ENCODE data around the gene IMPDH2. TPM values are rescaled to one million over a fixed set of nuclear protein-coding genes. Genes with fewer than 3 reads are reported as not detected.

IMPDH2 gene
- total and polyA plus RNA-seq, 10 of the 15 experiments (the other 5 are each of a cell fraction or from before 2014, with no cell fraction given) = 190 to 424 (median 345) TPM

DNA sequence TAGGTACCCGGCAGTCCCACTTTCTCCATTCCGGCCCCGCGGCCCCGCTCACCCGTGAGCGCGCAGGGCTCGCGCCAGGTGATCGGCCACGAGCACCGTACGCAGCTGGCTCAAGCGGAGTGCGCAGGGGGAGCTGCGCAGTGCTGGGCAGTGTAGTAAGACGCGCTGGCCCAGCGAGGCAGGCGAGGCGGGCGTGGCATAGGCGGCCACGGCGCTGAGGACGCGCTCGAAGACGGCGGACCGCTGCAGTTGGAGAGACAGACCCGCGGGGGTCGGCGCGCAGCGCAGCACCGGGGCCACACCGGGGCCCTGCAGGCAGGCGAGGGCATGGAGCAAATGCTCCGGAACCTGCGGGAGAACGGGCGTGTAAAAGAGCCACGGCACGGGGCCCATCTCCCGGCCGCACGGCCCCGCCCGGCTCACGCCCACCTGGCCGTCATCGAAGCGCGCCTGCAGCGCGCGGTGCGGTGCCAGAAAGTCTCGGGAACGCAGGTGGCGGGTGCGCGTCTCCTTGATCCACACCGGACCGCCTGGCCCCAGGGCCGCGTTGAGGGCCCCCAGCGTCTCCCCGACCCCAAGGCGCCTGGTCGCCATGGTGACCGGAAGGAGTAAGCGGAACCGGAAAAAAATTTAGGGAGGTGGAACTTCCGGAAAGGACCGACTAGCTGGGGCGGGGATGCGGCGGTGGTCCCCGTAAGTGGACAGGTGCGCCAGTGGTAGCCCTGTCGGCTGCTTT is 11.1 kb downstream of the IMPDH2 start, which contains the start of gene DALRD3 (continued):
- TF ChIP-seq SUPT20H (IDR thresholded peaks at IDR 0.05; ENCODE audit: borderline replicate concordance, control insufficient read depth, low read depth, low read length) (no peak), SRF (IDR thresholded peaks at IDR 0.05; ENCODE audit: low read depth in 2 of 2, low read length in 2 of 2) (0 out of 4 replicates have a peak, but pooled peaks of 1 of the 2 experiments have one; percentile 1), PML (IDR thresholded peaks at IDR 0.05; ENCODE audit: low read length) (no peak), ZZZ3 (IDR thresholded peaks at IDR 0.05; ENCODE audit: control insufficient read depth, insufficient read length, low read depth) (no peak), NBN (IDR thresholded peaks at IDR 0.05) (no peak), E4F1 (IDR thresholded peaks at IDR 0.05; ENCODE audit: borderline replicate concordance, partially characterized antibody) (peak; percentile 53), EZH2 (IDR thresholded peaks at IDR 0.05; ENCODE audit: borderline replicate concordance, control insufficient read depth, low read depth, low read length) (no peak), NRF1 (conservative IDR thresholded peaks at IDR 0.05; ENCODE audit: low read depth, low read length) (peak; percentile 33; the same call in 1 of the 2 replicates), GATAD2B (conservative IDR thresholded peaks at IDR 0.05; ENCODE audit: low read depth) (peak; percentile 81), SMARCA5 (IDR thresholded peaks at IDR 0.05) (0 out of 2 replicates have a peak, but pooled peaks have one; percentile 8), TCF12 (IDR thresholded peaks at IDR 0.05; ENCODE audit: low read depth, low read length) (peak; percentile 43; the same call in 1 of the 2 replicates), CHD2 (IDR thresholded peaks at IDR 0.05; ENCODE audit: borderline replicate concordance, low read depth, low read length) (0 out of 2 replicates have a peak, but pooled peaks have one; percentile 19), NFXL1 (IDR thresholded peaks at IDR 0.05; ENCODE audit: borderline replicate concordance) (no peak), ESRRA (IDR thresholded peaks at IDR 0.05; ENCODE audit: low read length) (no peak), SUZ12 (IDR thresholded peaks at IDR 0.05; ENCODE audit: unreplicated experiment) (no peak), POU2F2 (IDR thresholded peaks at IDR 0.05; ENCODE audit: borderline replicate concordance, low read depth, low read length) (0 out of 3 replicates have a peak, but pooled peaks have one; percentile 1), CBX3 (IDR thresholded peaks at IDR 0.05; ENCODE audit: borderline replicate concordance, low read depth) (no peak)
- TF ChIP-seq, protein P1, sequence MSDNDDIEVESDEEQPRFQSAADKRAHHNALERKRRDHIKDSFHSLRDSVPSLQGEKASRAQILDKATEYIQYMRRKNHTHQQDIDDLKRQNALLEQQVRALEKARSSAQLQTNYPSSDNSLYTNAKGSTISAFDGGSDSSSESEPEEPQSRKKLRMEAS (IDR thresholded peaks at IDR 0.05; ENCODE audit: low read depth, low read length) = no peak
- TF ChIP-seq, protein P2, sequence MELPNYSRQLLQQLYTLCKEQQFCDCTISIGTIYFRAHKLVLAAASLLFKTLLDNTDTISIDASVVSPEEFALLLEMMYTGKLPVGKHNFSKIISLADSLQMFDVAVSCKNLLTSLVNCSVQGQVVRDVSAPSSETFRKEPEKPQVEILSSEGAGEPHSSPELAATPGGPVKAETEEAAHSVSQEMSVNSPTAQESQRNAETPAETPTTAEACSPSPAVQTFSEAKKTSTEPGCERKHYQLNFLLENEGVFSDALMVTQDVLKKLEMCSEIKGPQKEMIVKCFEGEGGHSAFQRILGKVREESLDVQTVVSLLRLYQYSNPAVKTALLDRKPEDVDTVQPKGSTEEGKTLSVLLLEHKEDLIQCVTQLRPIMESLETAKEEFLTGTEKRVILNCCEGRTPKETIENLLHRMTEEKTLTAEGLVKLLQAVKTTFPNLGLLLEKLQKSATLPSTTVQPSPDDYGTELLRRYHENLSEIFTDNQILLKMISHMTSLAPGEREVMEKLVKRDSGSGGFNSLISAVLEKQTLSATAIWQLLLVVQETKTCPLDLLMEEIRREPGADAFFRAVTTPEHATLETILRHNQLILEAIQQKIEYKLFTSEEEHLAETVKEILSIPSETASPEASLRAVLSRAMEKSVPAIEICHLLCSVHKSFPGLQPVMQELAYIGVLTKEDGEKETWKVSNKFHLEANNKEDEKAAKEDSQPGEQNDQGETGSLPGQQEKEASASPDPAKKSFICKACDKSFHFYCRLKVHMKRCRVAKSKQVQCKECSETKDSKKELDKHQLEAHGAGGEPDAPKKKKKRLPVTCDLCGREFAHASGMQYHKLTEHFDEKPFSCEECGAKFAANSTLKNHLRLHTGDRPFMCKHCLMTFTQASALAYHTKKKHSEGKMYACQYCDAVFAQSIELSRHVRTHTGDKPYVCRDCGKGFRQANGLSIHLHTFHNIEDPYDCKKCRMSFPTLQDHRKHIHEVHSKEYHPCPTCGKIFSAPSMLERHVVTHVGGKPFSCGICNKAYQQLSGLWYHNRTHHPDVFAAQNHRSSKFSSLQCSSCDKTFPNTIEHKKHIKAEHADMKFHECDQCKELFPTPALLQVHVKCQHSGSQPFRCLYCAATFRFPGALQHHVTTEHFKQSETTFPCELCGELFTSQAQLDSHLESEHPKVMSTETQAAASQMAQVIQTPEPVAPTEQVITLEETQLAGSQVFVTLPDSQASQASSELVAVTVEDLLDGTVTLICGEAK (IDR thresholded peaks at IDR 0.05; ENCODE audit: borderline replicate concordance) = peak; percentile 91

Measured in GM12878 (cell line).